ENCODE data around the gene COL20A1.

The COL20A1 gene

DNA sequence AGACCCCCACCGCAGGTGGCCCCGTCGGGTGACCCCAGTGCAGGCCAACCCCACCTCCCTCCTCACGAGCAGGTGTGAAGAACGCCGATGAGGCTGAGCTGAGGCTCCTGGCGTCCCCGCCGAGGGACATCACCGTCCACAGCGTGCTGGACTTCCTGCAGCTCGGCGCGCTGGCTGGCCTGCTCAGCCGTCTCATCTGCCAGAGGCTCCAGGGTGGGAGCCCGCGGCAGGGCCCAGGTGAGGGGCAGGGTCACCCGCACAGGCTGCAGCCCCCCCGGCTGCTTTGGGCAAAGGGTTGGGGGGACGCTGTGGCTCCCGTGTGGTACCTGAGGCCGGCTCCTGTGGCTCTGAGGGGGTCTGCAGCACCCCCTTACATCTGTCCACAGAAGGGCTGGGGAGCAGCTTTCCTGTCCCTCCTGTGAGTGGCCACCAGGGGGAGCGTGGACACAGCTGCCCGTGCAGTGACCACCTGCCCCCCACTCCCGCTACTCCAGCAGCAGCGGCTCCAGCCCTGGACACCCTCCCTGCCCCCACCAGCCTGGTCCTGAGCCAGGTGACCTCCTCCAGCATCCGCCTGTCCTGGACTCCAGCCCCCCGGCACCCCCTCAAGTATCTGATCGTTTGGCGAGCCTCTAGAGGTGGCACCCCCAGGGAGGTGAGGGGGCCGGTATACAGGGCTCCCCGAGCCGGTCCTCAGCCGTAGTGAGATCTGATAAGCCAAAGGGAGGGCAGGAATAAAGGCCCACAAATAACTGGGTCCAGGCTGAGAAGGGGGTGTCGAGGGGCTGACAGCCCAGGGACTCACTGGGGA, 16.5 kb downstream of the COL20A1 start:
- DNase-seq (ENCODE audit: low spot score) = peak; percentile 30

DNA sequence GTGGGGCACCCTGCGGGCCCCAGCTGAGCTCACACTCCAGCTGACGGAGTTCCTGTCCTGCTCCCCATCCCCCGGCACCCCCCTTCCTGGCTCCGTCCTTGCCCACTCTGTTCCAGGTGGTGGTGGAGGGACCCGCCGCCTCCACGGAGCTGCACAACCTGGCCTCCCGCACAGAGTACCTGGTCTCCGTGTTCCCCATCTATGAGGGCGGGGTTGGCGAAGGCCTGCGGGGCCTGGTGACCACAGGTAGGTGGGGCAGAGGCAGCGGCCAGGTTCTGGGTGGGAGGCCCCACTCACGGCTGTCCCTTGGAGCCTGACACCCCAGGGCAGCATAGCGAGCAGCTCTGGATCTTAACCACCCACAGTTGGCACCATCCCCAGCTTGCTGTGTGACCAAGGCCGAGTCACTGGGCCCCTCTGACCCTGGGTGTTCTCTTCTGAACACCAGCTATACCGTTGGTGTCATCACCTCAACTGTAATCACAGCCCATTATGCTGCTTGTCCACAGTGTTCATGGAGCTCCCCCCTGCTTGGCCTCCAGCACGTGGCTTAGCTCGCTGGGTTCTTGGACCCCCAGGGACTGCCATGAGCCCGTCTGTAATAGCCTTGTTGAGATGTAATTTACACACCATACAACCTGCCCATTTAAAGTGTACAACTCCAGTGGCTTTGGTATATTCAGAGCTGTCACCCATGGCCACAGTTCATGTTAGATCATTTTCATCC, 17.4 kb downstream of the COL20A1 start:
- DNase-seq (ENCODE audit: low spot score) = no peak

DNA sequence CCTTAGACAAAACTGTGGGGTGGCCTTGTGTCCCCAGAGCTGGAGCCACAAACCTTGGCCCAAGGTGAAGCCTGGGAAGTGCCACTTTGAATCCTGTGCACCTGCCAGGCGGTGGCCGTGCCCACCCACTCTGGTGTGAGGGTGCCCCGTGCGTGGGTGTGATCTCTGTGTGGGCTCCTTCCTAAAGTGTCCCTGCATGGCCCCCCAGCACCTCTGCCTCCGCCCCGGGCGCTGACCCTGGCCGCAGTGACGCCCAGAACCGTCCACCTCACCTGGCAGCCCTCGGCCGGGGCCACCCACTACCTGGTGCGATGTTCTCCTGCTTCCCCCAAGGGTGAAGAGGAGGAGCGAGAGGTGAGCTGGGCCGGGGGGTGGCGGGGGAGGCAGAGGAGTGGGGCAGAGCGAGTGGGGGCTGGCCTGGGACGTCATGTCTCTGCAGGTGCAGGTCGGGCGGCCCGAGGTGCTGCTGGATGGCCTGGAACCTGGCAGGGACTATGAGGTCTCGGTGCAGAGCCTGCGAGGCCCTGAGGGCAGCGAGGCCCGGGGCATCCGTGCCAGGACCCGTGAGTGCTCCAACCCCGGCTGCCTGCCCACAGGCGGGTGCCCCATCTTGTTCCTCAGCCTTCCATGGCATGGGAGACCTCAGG, 18.3 kb downstream of the COL20A1 start:
- no peak for DNase-seq (ENCODE audit: low spot score)

DNA sequence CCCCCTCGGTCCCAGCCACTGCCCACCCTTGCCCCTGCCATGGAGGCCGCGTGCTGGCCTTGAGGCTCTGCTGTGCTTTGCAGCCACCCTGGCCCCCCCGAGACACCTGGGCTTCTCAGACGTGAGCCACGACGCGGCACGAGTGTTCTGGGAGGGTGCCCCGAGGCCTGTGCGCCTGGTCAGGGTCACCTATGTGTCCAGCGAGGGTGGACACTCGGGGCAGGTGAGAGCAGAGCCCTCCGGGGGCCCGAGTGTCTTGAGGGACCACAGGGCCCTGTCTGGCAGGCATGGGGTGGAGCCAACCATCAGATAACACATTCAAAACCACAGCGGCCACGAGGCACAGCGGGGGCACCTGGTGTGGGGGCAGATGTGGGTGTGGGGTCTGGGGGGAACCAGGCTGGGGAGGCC, 18.9 kb downstream of the COL20A1 start:
- DNase-seq (ENCODE audit: low spot score) = no peak

DNA sequence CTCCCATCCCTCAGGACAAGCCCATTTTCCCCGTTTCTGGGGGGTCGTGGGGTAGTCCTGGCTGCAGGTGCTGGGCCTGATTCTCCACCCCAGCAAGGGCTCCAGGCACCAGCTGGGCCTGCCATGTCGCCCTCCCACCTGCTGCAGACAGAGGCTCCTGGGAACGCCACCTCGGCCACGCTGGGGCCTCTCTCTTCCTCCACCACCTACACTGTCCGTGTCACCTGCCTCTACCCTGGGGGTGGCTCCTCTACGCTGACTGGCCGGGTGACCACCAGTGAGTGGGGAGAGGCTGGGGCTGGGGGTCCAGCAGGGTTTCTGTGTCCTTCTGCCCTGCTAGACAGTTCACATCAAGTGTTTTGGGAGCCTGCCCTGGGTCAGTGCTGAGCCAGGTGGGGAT, 19.3 kb downstream of the COL20A1 start:
- no peak for DNase-seq (ENCODE audit: low spot score)

DNA sequence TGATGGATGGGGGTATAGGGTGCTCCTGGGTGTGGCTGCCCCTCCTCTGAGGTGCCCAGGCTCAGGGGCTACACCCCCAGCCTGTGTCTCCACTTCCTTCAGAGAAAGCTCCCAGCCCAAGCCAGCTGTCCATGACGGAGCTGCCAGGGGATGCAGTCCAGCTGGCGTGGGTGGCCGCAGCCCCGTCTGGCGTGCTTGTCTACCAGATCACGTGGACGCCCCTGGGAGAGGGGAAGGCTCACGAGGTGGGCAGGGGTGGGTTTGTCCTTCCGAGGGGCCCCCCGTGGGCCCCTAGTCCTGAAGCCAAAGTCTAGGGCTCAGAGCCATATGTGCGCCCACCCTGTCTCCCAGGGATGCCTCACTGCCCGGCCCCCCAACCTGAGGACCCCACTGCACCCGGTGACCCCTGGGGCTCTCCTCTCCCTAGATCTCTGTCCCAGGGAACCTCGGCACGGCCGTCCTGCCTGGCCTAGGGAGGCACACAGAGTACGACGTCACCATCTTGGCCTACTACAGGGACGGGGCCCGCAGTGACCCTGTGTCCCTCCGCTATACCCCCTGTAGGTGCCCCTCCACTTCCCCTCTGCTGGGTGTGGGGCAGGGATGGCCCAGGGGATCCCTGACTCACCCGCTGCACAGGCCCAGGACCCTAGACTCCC, 19.8 kb downstream of the COL20A1 start:
- no peak for DNase-seq (ENCODE audit: low spot score)

DNA sequence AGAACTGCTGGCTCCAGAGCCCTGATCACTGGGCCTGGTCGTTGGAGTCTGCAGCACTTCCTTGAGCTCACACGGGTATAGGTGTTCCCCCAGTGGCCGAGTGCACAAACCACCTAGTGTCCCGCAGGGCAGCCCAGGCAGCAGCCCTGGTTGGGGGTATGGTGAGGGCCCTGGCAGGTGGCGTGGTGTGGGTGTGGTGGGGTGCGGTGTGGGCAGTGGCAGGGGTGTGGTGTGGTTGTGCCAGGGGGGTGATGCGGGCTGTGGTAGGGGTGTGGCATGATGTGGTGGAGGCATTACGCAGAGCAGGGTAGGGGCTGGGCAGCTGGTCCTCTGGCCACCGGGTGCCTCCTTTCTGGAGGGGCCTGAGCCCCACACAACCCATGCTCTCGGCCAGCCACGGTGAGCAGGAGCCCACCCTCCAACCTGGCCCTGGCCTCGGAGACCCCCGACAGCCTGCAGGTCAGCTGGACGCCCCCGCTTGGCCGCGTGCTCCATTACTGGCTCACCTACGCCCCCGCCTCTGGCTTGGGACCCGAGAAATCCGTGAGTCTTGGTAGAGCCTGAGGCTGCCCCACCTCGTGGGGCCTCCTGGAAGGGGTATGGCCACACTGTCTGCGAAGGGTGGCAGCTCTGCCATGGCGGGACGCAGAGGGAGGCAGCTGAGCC, 20.5 kb downstream of the COL20A1 start:
- DNase-seq (ENCODE audit: low spot score) = no peak

DNA sequence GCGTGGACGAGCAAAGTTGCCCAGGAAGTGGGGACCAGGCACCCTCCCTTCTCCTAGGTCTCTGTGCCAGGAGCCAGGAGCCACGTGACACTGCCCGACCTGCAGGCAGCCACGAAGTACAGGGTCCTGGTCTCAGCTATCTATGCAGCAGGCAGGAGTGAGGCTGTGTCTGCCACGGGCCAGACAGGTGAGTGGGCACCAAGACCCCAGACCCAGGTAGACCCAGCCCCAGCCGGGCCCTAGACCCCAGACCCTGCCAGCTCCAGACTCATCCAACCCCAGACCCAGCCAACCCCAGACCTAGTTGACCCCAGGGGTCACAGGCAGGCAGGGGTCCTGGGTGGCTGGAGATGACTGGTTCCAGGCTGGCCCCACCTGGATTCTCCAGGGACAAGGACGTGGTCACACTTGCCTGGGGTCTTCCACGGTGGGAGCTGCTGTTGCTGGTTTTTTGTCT, 21.1 kb downstream of the COL20A1 start:
- DNase-seq (ENCODE audit: low spot score) = no peak

DNA sequence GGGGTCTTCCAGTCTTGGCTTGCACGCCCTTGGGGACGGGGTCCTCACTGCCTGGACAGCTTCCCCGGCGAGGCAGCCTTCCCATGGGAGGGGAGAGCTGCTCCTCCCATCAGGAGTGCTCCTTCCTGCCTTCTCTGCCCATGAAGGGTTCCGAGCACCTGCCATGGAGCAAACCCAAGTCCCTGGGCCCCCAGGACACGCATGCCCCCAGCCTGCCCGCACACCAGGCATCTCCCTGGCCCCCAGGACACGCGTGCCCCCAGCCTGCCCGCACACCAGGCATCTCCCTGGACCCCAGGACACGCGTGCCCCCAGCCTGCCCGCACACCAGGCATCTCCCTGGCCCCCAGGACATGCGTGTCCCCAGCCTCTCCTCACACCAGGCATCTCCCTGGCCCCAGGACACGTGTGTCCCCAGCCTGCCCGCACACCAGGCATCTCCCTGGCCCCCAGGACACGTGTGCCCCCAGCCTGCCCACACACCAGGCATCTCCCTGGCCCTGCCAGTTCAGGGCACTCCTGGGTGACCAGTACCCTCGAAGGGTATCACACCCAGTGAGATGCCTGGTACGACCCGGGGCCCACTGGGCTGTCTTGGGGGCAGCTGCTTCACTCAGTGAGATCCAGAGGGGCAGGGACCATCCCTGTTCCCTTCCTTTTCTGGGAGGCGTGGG, 21.7 kb downstream of the COL20A1 start:
- no peak for DNase-seq (ENCODE audit: low spot score)

DNA sequence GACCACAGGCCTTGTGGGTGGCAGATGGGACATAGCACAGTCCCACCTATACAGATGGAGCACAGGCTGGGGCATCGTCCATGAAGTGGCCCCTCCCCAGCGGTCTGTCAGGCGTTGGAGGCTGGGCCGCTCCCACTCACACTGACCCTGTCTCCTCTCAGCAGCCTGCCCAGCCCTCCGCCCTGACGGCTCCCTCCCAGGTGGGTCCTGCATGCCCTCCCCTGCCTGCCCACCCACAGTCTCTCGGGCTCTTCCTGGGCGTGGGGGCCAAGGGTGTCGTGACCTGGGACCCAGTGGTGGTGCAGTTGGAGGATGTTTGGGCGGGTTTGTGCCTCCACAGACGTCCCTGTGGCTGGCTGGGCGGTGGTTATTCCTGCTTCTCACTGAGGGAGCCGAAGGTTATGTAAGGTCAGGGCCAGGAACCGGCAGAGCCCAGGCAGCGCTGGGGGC, 22.3 kb downstream of the COL20A1 start:
- DNase-seq (ENCODE audit: low spot score) = no peak

DNA sequence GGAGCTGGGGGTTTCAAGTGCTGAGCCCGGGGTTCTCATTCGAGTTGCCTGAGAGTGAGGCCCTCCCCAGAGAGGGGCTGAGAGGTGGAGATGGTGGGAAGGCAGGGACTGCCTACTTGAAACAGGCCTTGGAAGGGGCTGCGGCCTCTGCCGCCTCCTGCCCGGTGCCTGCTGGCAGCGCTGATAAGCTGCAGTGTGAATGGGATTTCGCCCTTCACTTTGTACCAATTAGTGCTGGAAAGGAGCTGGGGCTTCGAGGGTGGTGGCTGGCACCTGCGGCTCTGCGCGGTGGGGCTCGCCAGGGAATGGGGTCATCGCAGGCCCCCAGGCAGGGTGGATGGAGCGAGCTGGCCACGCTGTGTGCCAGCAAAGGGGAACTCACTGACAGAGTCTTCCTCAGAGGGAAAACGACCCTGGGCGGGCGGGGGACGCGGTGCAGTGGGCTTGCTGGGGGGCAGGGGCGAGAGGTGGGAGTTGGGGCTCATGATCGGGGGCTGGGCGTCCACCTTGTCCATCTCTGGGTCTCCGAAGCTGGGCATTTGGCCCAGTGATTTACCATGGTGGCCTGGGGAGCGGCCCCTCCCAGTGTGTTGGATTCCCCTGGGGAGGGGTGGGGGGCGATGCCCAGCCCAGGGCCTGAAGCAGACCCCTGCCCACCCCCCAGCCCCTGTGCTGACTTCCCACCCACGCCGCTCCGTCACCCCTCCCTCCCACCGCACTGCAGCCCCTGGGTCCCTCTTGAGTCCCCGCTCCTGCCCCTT, 22.9 kb downstream of the COL20A1 start:
- no peak for DNase-seq (ENCODE audit: low spot score)

DNA sequence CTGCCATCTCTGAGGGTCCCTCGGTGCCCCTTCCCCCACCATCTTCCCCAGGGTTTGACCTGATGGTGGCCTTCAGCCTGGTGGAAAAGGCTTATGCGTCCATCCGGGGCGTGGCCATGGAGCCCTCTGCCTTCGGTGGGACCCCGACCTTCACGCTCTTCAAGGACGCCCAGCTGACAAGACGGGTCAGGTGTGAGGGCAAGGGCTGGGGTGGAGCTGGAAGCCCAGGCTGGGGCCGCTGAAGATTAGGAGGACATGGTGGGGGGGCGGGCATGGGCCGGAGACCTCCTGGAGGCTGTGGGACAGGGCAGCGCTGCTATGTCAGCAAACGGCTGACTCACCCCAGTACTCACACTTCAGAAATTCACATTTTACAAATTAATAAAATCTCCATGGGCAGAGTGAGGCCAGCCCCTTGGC, 23.5 kb downstream of the COL20A1 start:
- no peak for DNase-seq (ENCODE audit: low spot score)

DNA sequence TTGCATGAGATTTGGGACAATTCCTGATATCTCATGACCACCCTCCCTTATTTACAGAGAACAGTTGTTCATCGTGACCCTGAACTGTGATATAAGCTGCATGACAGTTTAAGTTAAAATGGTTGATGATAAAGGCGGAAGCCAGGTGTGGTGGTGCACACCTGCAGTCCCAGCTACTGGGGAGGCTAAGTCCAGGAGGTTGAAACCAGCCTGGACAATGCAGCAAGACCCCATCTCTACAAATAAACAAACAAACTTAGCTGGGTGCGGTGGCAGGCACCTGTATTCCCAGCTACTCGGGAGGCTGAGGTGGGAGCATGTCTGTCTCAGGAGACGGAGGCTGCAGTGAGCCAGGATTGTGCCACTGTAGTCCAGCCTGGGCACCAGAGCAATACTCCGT, 24.1 kb downstream of the COL20A1 start:
- DNase-seq (ENCODE audit: low spot score) = no peak

DNA sequence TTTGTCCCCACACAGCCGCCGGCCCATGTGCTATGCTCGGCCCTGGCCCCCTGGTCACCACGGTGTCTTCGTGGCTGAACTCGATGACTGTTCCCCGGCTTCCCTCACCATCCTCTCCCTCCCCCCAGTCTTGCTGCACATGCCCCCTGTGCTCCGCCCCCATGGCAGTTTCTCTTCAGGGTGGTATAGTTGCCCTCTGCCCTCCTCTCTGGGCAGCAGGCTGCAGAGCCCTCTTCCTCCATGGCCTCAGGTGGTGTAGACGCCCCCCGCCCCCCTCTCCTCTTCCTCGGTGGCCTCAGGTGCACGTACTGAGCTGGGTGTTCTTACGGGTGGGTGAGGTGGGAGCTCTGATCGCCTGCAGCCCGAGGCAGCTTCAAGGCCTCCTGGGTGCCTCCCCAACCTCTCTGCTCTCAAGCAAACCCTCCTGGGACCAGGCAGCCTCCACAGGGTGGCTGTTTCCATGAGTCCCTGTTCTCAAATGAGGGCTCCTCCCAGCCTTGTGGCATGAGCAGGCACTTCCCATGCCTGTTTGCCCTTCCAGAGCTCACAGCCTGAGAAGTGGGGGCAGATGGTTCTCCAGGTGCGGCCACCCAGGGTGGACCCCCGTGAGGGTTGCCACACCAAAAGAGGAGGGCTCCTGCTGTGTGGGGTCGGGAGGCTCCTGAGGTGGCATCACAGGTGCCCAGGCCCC, 24.8 kb downstream of the COL20A1 start:
- no peak for DNase-seq (ENCODE audit: low spot score)

DNA sequence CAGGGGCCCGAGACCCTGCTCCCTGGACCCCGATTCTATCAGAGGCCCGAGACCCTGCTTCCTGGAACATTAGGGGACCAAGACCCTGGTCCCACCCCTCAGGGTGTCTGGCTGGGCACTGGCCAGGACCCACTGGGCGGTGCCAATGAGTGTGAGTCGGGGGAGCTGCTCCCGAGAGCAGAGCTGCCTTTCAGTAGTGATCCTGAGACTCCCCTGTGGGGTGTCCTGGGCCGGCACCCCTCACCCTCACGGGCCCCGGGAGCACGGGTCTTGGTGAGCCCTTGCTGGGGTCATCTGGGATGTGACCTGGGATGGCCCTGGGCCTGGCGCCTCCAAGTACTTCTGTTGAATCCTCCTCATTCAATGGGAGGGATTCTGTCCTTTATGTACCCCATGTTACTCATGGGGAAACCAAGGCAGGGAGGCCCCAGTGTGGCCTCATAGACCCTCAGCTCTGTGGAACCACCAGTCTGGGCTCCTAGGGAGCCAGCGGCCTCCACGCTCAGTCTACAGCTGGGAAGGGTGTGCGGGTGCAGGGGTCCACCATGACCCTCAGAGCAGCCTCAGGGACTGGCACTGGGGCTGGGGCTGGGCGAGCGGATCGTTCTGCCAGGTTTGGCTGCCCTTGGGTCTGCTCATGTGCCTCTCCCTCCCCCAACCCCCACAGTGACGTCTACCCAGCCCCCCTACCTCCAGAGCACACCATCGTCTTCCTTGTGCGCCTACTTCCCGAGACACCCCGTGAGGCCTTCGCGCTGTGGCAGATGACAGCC, 25.6 kb downstream of the COL20A1 start:
- DNase-seq (ENCODE audit: low spot score) = no peak

DNA sequence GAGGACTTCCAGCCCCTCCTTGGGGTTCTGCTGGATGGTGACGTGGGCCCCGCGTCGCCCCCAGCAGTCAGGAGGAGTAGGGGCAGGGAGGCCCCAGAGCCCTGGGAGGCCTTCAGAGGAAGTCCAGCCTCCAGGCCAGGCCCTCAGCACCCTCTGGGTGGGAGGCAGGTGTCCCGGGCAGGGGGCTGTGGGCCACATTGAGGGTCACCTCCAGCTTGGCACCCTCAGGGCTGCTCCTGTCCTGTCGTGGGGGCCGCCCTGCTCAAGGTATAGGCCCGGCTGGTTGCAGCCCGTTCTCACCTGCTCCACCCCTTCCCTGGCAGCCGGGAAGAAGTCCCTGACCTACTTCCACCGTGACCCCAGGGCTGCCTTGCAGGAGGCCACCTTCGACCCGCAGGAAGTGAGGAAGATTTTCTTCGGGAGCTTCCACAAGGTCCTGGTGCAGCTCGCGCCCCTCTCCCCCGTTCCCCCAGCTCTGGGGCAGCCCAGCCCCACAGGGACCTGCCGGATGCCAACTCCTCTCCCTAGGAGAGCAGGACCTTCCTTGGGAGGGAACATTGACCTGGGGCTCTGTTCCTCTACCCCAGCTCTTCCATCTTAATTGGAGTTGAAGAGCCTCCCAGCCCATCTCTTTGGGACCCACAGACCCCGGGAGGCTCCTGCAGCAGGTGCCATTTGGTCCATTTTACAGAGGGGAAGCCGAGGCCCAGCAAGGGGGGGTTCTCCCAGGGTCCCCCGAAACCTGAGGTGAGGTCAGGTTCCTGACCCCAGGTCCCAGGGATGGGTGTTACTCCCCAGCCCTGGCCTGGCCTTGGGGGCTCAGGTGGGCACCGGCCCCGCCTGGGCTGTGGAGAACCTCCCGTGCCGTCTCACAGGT, 26.4 kb downstream of the COL20A1 start:
- no peak for DNase-seq (ENCODE audit: low spot score)

DNA sequence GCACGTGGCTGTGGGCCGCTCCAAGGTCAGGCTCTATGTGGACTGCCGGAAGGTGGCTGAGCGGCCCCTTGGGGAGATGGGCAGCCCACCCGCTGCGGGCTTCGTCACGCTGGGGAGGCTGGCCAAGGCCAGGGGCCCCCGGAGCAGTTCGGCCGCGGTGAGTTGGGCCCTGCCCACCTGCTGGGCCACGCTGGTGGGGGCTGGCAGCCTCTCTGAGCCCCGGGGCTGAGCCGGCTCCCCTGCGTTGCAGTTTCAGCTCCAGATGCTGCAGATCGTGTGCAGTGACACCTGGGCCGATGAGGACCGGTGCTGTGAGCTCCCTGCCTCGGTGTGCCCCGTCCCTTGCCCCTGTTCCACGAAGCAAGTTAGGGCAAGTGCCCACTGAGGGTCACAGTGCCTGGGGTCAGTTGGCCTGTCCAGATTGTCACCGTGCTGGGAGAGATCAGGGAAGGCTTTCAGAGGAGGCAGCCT, 27.1 kb downstream of the COL20A1 start:
- no peak for DNase-seq (ENCODE audit: low spot score)

DNA sequence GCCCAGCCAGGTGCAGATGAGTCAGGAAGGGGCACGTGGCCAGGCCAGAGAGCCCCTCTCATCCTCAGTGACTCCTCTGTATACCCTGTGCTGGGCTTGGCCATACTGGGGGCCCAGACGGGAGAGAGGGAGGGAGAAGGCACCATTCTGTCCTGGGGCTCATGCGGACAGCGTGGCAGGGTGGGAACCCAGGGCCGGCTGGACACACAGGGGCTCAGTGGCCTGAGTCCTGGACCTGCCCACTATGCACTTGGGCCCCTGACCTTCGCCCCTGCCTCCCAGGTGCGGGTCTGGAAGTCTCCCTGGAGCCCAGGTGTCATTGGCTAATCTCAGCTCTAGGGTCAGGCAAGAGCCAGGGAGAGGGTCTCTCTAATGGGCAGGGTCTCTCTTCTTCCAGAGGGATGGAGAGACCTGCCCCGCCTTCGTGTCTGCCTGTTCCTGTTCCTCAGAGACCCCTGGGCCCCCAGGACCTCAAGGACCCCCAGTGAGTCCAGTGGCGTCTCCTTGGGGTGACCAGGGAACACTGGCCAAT, 27.7 kb downstream of the COL20A1 start:
- no peak for DNase-seq (ENCODE audit: low spot score)
